GM23248 (cell line): ENCODE measurements around the gene MINDY2.

Experiments
- EZH2 ChIP-seq: fragments of 200-600 bp; sonication (generic); IDR thresholded peaks from 2 replicates; pipeline ENCODE4 v1.6.1; 2018; ENCODE audit warnings: antibody characterized with exemption, mild to moderate bottlenecking; ENCODE audit not compliant: insufficient read depth, poor library complexity, severe bottlenecking
- EZH2phosphoT487 ChIP-seq: fragments of 200-600 bp; sonication (generic); IDR thresholded peaks from 2 replicates; pipeline ENCODE4 v1.6.1; 2018; ENCODE audit warnings: antibody characterized with exemption, moderate library complexity, mild to moderate bottlenecking, low read depth; ENCODE audit not compliant: insufficient read depth

- no peak for TF ChIP-seq EZH2
- TF ChIP-seq EZH2phosphoT487, result no peak
These were observed 83.5 kb downstream of the MINDY2 start for GRCh38 chr15:58854593-58854992.
